Muscle layer of colon (tissue), 2 donors: ENCODE measurements around the gene DUSP6.

Source experiments
- H3K27ac ChIP-seq: one replicate; pipeline ENCODE4 v1.7.0; 2013; ENCODE audit warnings: low read depth, mild to moderate bottlenecking, low read length, moderate library complexity
- H3K27me3 ChIP-seq, 2 donors: one replicate each; pipeline ENCODE4 v1.7.0; 2013; ENCODE audit warnings: low read length in 2 of 2, mild to moderate bottlenecking in 2 of 2; ENCODE audit not compliant: insufficient read depth in 2 of 2, control insufficient read depth in 1 of 2
- H3K36me3 ChIP-seq: one replicate; pipeline ENCODE4 v1.7.0; 2013; ENCODE audit warnings: mild to moderate bottlenecking, low read length; ENCODE audit not compliant: insufficient read depth
- H3K4me1 ChIP-seq: one replicate; pipeline ENCODE4 v1.7.0; 2013; ENCODE audit warnings: mild to moderate bottlenecking, low read length; ENCODE audit not compliant: insufficient read depth
- H3K4me3 ChIP-seq, 2 donors: one replicate each; pipeline ENCODE4 v1.7.0; 2013; ENCODE audit warnings: low read length in 2 of 2, low read depth in 1 of 2, mild to moderate bottlenecking in 1 of 2, moderate library complexity in 1 of 2
- H3K9ac ChIP-seq: one replicate; pipeline ENCODE4 v1.7.0; 2013; ENCODE audit warnings: low read length
- H3K9me3 ChIP-seq: one replicate; pipeline ENCODE4 v1.7.0; 2013; ENCODE audit warnings: mild to moderate bottlenecking, low read length
- donor health status: abdominal sarcoma.
- donor health status: Adenocarcinoma of cecum.

DUSP6 gene

DNA sequence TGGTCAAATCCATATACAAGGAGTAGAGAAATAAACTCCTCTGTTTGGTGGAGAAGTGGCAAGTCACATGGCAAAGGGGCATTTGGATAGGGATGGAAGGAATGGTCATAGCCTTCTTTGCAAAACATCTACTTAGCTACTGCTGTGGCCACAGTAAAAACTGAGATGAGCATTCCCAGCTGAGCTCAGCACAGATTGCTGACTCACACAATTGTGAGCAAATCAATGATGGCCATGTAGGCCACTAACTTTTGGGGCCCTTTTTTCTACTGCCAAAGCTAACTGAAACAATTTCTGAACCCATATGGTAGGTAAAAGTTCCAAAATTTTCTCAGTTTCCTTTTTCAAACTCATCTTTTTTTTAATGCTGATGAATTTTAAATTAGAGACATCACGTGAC lies 31.6 kb downstream of the DUSP6 start:
- Histone ChIP-seq H3K36me3 (no peaks in the 10 kb centered on the region), H3K9ac (no peak overlapping the region), H3K4me3 (no peak overlapping the region), H3K9me3 (no peaks in the 10 kb centered on the region), H3K27ac (no peak overlapping the region), H3K27me3 (no peaks in the 10 kb centered on the region), H3K4me1 (no peaks in the 10 kb centered on the region)

DNA sequence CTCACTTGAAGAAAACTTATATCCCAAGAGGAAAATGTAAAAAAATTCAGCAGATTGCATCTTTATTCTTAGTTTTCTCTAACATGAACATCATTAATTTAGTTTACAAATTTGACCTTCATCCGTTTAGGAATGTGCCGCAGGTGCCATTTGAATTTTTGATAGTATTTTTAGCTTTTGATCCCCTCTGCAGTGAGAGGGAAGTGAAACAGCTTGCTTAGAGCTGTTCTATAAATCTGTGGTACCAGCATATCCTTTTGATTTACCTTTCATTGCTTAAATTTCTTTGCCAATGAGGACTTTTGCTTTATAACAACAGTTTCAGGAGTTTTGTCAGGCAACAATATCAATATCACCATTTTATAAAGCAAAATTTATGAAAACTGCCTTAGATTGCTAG lies 32.7 kb downstream of the DUSP6 start:
- H3K4me3 ChIP-seq: no peak overlapping the region
- no peaks in the 10 kb centered on the region for H3K36me3 ChIP-seq
- H3K9me3 ChIP-seq: no peaks in the 10 kb centered on the region
- H3K4me1 ChIP-seq: no peaks in the 10 kb centered on the region
- no peak overlapping the region for H3K9ac ChIP-seq
- H3K27me3 ChIP-seq: no peaks in the 10 kb centered on the region
- no peak overlapping the region for H3K27ac ChIP-seq

DNA sequence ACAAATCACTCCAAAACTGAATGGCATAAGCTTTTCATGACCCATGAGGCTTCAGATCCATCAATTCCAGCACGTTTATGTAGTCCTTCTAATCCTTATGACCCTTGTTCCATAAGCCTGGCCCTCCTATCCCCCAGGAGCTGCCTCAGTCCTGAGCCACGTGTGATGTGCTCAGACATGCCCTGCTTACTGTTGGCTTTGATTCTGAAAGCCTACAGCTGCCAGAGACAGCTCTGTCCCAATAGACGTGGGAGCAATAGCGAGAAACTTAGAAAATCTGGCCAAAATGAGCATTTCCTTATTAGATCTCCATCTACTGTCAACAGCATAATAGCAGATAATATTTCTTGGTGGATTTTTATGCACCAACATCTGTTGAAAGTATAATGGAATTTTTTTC lies 33.2 kb downstream of the DUSP6 start:
- Histone ChIP-seq H3K9me3 (no peaks in the 10 kb centered on the region), H3K9ac (no peak overlapping the region), H3K27ac (no peak overlapping the region), H3K27me3 (no peaks in the 10 kb centered on the region), H3K36me3 (no peaks in the 10 kb centered on the region), H3K4me3 (no peak overlapping the region), H3K4me1 (no peaks in the 10 kb centered on the region)

DNA sequence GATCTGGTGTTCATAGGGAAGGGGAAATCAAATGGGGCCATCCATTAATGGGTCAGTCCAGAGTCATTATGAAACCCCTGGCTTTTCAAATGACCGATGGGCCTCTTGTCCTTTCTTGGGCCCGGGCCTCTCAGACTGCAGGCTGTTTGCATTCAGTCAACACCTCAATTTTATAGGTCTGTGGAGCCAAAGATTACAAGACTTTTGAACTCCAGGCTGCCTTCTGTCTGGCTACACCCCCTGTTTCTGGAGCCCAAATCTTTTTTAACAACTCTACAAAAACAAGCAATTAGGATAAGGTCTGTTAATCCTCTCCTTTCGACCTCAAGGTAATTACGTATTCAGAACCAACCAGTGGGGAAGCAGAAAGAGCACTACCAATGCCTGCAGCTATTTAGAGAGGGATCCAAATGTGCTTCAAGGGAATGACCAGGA lies 35.6 kb downstream of the DUSP6 start:
- H3K27me3 ChIP-seq: no peaks in the 10 kb centered on the region
- no peak overlapping the region for H3K4me3 ChIP-seq
- H3K36me3 ChIP-seq: no peaks in the 10 kb centered on the region
- no peak overlapping the region for H3K27ac ChIP-seq
- H3K9me3 ChIP-seq: no peaks in the 10 kb centered on the region
- H3K4me1 ChIP-seq: no peaks in the 10 kb centered on the region
- H3K9ac ChIP-seq: no peak overlapping the region

DNA sequence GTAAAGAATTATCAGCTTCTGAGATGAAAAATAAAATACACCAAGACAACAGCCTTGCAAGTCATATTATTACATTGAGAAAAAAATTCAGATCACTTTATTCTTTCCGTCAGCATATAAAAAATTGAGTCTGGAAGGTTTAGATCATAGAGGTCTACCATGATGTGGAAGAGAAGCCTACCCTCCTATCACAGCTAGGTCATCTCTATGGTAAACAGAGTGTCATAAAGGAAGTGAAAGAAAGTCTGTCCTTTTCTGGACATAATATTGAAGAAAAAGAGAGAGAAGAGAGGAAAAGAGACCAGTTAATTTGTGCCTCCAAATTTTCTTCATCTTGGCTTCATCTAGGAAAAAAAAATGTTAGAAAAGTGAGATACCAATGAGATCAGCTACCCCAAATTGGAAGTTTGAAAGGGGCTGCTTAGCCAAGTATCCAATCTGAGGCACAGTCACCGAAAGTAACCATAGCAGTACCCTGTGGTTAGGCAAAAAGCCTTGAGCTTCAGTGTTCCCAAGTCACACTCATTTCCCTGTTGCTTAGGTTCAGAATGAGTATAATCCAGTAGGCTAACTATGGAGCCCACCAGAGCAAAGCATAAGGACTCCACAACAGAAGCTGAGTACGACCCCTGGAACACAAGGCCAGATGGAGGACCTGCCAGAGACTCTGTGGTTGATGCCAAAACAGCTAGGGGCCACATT lies 38.1 kb downstream of the DUSP6 start:
- Histone ChIP-seq H3K36me3 (no peaks in the 10 kb centered on the region), H3K4me3 (no peak overlapping the region)

DNA sequence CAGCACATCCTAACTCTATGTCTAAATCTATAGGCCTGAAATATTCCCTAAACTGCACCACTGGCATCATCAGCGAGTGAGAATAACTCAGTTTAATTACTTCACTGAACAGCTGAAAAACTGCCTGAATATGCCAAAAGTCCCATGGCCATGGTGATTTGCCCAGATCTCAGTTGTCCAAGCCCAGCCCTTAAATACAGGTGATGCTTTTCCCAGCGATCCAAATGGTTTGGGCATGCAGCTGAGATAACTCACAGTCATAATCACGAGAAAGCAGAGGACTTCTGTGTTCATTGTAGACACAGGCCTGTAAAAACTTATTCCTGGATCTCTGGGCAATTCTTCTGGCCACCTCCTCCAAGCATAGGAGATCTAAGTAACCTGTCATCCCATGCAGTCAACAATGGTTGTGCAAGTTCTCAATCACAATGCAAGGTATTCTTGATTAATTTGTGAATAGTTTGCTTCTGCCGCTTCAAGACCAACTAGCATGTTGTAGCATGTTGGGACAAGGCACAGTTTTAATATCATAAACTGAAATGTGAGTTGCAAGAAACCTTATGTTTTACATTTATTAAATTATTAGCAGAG lies 40.5 kb downstream of the DUSP6 start:
- Histone ChIP-seq H3K4me1 (no peaks in the 10 kb centered on the region), H3K36me3 (no peaks in the 10 kb centered on the region), H3K27ac (no peak overlapping the region), H3K9ac (no peak overlapping the region), H3K9me3 (no peaks in the 10 kb centered on the region), H3K4me3 (no peak overlapping the region), H3K27me3 (no peaks in the 10 kb centered on the region)

More for the DNA sequence above, 38.1 kb downstream of the DUSP6 start:
- Histone ChIP-seq H3K27me3 (no peaks in the 10 kb centered on the region), H3K9ac (no peak overlapping the region), H3K4me1 (no peaks in the 10 kb centered on the region), H3K9me3 (no peaks in the 10 kb centered on the region), H3K27ac (no peak overlapping the region)

DNA sequence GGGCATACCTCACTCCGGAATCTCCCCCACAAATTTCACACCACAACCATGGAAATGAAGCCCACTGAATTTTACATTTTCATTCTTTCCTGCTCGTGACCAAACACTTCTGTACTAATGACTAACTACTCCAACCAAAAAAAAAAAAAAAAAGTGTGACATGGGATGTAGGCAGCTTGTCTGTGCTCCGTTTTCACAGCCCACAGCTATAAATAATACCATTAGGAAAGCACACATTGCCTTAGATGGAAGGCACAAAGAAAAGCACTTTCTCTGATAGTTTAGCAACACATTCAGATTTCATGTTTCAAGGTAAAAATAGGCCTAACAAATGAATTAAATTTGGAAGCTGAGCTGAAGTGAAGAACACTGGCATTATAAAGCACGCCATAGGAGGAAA lies 42.5 kb downstream of the DUSP6 start:
- H3K36me3 ChIP-seq: no peaks in the 10 kb centered on the region

DNA sequence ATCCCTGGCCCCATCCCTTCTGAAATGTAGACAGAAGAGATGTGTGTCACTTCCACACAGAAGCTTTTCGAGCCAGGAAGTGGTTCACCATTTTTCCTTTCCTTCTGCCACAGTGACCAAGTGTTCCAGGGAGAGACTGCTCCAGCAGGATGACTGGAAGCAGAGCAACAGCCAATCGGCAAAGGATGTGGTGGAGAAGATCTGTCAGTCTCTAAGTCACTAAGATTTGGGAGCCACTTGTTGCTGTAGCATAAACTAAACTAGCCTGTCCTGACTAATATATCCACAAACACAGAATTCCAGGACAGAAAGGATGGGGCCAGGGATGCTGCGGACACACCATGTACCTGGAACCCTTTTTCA lies 42.9 kb downstream of the DUSP6 start:
- Histone ChIP-seq H3K4me3 (no peak overlapping the region), H3K27me3 (no peaks in the 10 kb centered on the region), H3K9ac (no peak overlapping the region), H3K4me1 (no peaks in the 10 kb centered on the region), H3K27ac (no peak overlapping the region), H3K36me3 (no peaks in the 10 kb centered on the region), H3K9me3 (no peaks in the 10 kb centered on the region)

More for the DNA sequence above, 42.5 kb downstream of the DUSP6 start:
- Histone ChIP-seq H3K9ac (no peak overlapping the region), H3K27me3 (no peaks in the 10 kb centered on the region), H3K27ac (no peak overlapping the region), H3K4me3 (no peak overlapping the region), H3K9me3 (no peaks in the 10 kb centered on the region), H3K4me1 (no peaks in the 10 kb centered on the region)

DNA sequence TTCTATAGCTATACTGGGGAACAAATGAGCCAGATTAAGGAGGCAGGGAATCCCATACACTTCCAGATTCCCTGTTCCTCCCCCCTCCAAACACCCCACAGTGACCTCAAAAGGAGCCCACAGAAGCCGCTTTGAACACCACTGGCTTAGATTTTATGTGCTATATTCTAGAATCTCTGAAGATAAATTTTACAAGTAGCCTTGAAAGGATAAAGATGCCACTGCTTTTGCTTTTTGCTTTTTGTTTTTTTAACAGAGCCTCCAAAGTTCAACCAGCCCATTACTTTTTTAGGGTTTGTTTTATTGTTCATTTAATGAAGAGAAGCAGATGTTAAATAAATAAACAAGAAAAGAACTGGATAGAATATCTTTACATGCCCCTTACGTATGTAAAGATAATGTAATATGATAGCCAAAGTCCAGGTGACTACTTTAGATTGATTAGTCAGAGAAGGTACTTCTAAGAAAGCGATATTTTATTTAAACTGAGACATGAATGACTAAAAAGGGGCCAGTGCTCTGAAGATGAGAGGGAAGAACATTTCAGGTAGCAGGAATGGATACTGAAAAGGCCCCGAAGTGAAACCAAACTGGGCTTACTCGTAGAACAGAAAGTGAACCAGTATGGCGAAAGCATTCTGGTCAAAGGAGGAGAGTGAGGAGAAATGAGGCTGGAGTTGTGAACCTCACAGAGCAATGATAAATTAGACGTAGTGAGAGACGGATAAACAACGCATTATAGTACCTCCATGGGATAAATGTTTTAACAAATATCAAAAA lies 44.6 kb downstream of the DUSP6 start:
- Histone ChIP-seq H3K9me3 (no peaks in the 10 kb centered on the region), H3K36me3 (no peaks in the 10 kb centered on the region), H3K27ac (no peak overlapping the region), H3K4me1 (no peaks in the 10 kb centered on the region), H3K9ac (no peak overlapping the region), H3K4me3 (no peak overlapping the region), H3K27me3 (no peaks in the 10 kb centered on the region)

DNA sequence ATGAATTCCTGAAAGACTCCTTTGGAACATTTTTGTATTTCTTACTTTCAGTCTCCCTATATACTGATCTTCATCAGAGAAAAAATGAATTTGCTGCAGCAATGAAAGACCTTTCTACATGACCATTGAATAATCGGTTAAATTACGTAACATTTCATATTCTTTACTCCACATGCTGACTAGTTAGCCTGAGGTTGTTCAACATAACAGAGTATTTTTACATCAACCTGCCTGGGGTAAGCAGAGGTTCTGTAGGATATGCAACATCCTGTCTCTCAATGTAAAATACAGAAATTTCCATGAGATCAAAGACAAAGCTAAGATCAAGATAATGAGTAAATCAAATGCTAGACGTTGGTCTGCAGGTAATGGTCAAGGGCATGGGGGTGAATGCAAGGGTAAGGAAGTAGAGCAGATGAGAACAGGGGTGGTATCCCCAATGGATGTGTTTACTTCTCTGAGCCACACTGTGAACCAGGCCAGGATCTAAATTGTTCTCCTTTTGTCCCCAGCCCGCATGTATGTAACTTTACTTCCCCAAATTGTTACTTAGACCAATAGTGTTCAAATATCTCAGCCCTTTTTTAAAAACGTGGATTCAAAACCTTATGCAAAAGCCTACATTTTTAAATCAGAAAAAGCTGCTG lies 45.4 kb downstream of the DUSP6 start:
- H3K36me3 ChIP-seq: no peaks in the 10 kb centered on the region
- no peaks in the 10 kb centered on the region for H3K27me3 ChIP-seq
- no peaks in the 10 kb centered on the region for H3K4me1 ChIP-seq
- H3K9ac ChIP-seq: no peak overlapping the region
- no peaks in the 10 kb centered on the region for H3K9me3 ChIP-seq
- no peak overlapping the region for H3K4me3 ChIP-seq
- no peak overlapping the region for H3K27ac ChIP-seq

DNA sequence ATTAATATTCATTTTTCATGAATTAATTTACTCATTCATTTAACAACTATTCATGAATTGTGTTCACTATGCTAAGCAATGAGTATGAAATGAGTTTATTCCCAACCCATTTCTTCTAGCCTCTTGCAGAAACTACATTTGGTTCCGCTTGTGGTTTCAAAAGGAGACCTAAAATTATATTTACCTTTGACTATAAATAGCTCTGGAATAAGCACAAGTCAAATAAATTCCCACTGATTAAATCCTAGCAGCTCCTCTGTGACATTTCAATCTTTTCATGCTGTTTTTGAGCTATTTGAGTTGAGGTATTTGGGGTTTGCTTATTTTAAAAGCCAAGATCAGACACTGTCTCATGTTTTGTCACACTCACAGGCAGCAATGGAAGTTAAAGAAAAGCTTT lies 46.9 kb downstream of the DUSP6 start:
- Histone ChIP-seq H3K4me1 (no peaks in the 10 kb centered on the region), H3K27ac (no peak overlapping the region), H3K4me3 (no peak overlapping the region), H3K9me3 (no peaks in the 10 kb centered on the region), H3K9ac (no peak overlapping the region), H3K36me3 (no peaks in the 10 kb centered on the region), H3K27me3 (no peaks in the 10 kb centered on the region)
